ENCODE results near the gene TMEM271.

DNA sequence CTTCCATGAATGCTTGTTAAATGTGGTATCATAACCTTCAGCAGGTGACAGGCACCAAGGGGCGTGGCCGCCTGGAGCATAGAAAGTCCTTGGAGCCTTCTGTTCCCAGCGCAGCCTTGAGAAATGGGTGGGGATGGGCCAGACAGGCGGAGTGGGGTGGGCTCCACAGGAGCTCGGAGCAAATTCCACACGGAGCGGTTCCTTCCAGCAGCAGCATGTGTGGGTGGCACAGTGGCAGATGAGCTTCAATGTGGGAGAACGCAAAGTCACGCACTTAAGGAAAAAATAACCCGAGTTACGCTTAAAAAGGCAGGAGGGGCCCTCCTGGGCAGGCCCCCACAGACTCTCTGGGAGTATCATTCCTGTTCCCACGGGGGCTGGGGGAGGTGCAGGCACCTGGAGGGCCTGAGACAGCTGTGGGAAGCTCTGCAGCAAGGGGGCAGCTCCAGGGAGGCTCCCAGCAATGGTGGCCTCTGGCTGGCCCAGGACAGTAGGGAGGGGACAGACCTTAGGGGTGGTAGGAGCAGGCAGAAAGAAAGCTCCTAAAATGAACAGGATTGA, 15.3 kb downstream of the TMEM271 start:
- TF ChIP-seq, protein P1, sequence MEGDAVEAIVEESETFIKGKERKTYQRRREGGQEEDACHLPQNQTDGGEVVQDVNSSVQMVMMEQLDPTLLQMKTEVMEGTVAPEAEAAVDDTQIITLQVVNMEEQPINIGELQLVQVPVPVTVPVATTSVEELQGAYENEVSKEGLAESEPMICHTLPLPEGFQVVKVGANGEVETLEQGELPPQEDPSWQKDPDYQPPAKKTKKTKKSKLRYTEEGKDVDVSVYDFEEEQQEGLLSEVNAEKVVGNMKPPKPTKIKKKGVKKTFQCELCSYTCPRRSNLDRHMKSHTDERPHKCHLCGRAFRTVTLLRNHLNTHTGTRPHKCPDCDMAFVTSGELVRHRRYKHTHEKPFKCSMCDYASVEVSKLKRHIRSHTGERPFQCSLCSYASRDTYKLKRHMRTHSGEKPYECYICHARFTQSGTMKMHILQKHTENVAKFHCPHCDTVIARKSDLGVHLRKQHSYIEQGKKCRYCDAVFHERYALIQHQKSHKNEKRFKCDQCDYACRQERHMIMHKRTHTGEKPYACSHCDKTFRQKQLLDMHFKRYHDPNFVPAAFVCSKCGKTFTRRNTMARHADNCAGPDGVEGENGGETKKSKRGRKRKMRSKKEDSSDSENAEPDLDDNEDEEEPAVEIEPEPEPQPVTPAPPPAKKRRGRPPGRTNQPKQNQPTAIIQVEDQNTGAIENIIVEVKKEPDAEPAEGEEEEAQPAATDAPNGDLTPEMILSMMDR (IDR thresholded peaks at IDR 0.05 in 4 of 5, conservative IDR thresholded peaks at IDR 0.05 in 1 of 5): no peak
- no peak for TF ChIP-seq POLR2A (IDR thresholded peaks at IDR 0.05)

All from gastrocnemius medialis (tissue), 4 donors.